Gastrocnemius medialis (tissue), 4 donors: ENCODE results near the gene SNX6.
"Not testable (repeated sequence)": the region's sequence is repeated elsewhere in the genome, so short reads cannot be mapped to it uniquely, and the experiment has no call there.

Experiments
- CTCF ChIP-seq, 5 experiments: fragments of 450-650 bp in 3 of 5; fragments of 200-600 bp in 2 of 5; sonication (generic) in 2 of 5; IDR thresholded peaks in 4 of 5; conservative IDR thresholded peaks in 1 of 5; 1 replicate in 4 of 5; 2 replicates in 1 of 5; pipeline ENCODE4 v1.5.1; 2016 to 2019; ENCODE audit warnings: antibody characterized with exemption in 5 of 5, mild to moderate bottlenecking in 3 of 5, moderate library complexity in 3 of 5
- POLR2A ChIP-seq, 2 donors: fragments of 450-650 bp; IDR thresholded peaks; one replicate each; pipeline ENCODE4 v1.6.1; 2017; ENCODE audit warnings: antibody characterized with exemption in 2 of 2, mild to moderate bottlenecking in 2 of 2, moderate library complexity in 2 of 2

DNA sequence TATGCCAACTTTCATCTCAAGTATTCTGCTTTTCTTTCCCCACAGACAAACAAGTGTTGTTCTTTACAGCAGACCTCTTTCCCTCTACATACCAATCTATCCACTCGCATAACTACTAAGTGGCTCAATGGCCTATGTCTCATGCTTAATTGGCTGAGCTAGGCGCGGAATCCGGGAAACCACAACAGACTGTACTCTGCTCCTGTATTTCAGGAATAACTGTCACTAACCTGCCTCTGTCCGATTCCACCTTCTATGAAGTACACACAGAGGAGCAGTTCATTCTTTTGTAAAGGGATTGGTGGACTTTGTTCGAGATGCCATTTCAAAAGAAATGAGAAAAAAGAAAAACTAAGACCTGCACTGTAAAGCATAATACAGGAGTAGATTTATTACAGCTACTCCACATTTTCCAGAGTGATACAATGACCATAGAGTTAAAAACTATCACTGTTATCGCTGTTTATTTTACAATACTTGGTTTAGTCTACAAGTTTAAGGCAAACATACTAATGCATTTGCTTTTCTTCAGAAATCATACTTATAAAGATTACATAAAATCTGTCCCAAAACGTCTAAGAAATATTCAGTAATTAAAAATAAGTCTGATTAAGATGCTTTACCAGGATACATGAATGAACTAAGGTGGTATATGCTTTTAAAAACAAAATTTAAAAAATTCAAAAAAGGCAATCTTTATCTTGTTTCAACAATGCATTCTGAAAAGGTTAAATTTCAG lies 67.7 kb downstream of the SNX6 start:
- TF ChIP-seq CTCF (IDR thresholded peaks at IDR 0.05 in 4 of 5, conservative IDR thresholded peaks at IDR 0.05 in 1 of 5); POLR2A (IDR thresholded peaks at IDR 0.05): not testable (repeated sequence)
